Effector CD4-positive, alpha-beta T cell (primary cell): ENCODE results near the gene CTDSP2.
"Not testable (repeated sequence)": the region's sequence is repeated elsewhere in the genome, so short reads cannot be mapped to it uniquely, and the experiment has no call there.

ENCODE experiments used
- DNase-seq: peaks from one replicate; pipeline ENCODE4 v3.0.0-alpha.2; 2020

CTDSP2 gene

DNA sequence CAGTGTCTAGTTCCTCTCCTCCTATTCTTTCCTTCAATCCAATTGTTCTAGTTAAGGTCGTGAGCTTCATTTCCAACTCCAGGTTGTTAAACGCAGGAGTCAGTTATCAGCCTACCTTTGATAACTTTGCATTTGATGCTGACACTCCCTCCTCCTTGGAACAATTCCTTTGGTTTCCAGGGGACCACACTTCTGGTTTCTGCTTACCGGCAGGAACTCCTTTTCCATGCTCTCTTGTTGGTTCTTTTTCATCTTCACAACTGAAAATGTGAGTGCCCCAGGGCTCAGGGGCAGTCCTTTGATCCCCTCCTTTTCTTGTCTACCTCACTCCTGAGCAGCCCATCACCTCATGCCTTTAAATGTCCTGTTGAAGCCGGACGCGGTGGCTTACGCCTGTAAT, 69.2 kb downstream of the CTDSP2 start:
- DNase-seq = no peak

DNA sequence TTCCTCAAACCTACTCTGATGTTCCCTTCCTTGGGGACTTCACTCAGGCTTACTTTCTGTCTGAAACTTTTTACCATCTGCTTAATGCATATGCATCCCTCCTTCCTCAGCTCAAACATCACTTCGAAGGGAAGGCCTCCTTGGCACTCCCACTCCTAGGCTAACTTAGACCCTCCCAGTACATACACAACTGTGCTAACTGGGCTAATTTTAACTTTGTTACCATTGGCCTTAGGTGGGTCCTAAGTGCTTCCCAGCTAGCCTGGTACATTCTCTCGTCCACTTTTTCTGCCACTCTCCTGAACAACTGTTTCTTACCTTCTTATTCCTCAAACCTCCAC, 70.3 kb downstream of the CTDSP2 start:
- DNase-seq = no peak

- no peak for DNase-seq
These were observed 70.8 kb downstream of the CTDSP2 start for GRCh38 chr12:57775563-57776246.

DNA sequence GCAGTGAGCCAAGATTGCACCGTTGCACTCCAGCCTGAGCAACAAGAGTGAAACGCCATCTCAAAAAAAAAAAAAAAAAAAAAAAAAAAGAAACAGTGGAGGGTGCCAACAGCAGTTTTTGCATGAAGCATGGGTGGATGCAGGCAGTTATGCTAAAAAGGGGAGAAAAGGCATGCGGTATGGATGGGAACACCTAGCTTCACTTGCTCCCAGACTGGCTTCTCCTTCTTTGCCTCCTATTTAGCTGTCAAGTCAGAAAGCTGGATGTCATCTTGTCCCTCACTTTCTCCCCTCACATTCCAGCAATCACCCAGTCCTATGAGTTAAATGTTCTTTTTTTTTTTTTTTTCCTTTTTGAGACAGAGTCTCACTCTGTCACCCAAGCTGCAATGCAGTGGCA, 71.5 kb downstream of the CTDSP2 start:
- DNase-seq = no peak

GRCh38 chr12:57774634-57775033, 71.9 kb downstream of the CTDSP2 start:
- DNase-seq = not testable (repeated sequence)

DNA sequence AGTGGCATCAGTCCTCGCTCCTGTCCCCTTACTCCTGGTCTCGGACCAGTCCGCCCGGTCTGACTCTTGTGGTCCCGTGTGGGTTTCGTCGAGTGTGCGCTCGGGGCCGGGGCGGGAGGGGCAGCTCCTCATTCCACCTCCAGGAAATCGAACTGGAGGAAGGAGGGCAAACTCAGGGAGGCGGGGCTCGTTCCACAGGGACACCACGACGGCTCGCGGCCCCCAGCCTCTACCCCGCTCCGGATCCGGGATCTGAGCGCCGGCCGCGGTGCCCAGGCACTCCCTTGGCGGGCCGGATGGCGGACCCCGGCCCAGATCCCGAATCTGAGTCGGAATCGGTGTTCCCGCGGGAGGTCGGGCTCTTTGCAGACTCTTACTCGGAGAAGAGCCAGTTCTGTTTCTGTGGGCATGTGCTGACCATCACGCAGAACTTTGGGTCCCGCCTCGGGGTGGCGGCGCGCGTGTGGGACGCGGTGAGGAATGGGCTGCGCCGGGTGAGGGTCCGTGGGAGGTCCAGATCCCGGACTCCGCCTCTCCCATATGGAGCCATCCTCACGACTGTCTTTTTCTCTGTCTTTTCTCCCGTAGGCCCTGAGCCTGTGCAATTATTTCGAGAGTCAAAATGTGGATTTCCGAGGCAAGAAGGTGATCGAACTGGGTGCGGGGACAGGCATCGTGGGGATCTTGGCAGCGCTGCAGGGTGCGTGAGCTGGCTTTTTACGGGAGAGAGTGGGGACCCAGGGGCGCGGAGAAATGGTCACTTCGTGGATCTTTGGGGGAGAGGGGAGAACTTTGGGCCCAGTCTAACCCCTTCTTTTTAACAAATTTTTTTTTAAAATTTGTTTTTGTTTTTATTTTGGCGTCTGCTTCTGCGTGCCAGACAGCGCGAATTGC, 73.9 kb downstream of the CTDSP2 start, which contains the start of gene EEF1AKMT3:
EEF1AKMT3 (plus strand) TSS at position 186 of the 894 bp plus-strand sequence; CDS start at position 297, 111 bp downstream.
- DNase-seq = peak; percentile 22

GRCh38 chr12:57771873-57772428, 74.6 kb downstream of the CTDSP2 start, which contains the start of gene METTL1:
TSS of gene METTL1 (minus strand) at chr12:57772105. CDS start at chr12:57772083, 22 bp downstream.
- DNase-seq = peak; percentile 85

GRCh38 chr12:57771236-57771872, 75.2 kb downstream of the CTDSP2 start:
- peak; percentile 70 for DNase-seq

DNA sequence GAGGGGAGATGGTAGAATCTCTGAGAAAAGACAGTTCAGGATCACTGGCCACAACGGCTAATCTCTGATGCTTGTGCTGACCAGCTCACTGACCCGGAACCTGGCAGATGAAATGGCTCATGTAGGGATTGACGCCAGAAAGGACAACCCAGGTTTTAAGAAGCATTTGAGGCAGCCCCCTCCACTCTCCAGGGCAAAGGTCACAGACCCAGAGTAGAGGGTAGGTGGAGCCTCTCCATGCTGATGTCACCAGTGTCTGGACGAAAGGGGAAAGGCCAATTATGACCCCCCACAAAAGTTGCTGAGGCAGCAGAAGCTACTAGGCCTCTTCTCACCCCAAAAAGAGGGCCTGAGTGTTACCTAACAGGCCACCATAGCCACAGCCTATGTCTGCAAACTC, 75.8 kb downstream of the CTDSP2 start:
- DNase-seq = no peak
